Posterior vena cava (tissue), 2 donors: Measurements from ENCODE around the gene XPR1. TPM values are rescaled to one million over a fixed set of nuclear protein-coding genes. Genes with fewer than 3 reads are reported as not detected.
"Not testable (repeated sequence)": the region's sequence is repeated elsewhere in the genome, so short reads cannot be mapped to it uniquely, and the experiment has no call there.

Source experiments
- DNase-seq: peaks from one replicate; pipeline ENCODE4 v3.0.0-alpha.2; 2020; ENCODE audit warnings: low spot score
- intact Hi-C, 2 donors: fragments of 100-400 bp; cut with DNase I; formaldehyde crosslinking; loops; one replicate each; pipeline versions ENCODE4 v1.14.1 to v1.14.2; 2022 to 2023
- total RNA-seq, 2 donors: library from RNA; stranded (reverse); fragmentation: NEBNext Ultra II Directional; extraction: Animal tissue kit (Norgen Biotek cat#: 25700); gene quantifications; one replicate each; pipeline ENCODE4 v1.2.1, GENCODE V29; 2021
- donor health status: DM: yes; HTN: yes; CAD: no.
- donor health status: DM: yes; HTN: yes; CAD: no.

Gene XPR1
- total RNA-seq, 2 donors from 2014 or later, result 14.9 to 38.3 TPM

GRCh38 chr1:180683117-180683516 lies 51.3 kb downstream of the XPR1 start:
- DNase-seq, intact Hi-C loops: not testable (repeated sequence)

- intact Hi-C loops, result no loop called here
- DNase-seq, result no peak
Measured at GRCh38 chr1:180691322-180691913, 59.6 kb downstream of the XPR1 start.

DNA sequence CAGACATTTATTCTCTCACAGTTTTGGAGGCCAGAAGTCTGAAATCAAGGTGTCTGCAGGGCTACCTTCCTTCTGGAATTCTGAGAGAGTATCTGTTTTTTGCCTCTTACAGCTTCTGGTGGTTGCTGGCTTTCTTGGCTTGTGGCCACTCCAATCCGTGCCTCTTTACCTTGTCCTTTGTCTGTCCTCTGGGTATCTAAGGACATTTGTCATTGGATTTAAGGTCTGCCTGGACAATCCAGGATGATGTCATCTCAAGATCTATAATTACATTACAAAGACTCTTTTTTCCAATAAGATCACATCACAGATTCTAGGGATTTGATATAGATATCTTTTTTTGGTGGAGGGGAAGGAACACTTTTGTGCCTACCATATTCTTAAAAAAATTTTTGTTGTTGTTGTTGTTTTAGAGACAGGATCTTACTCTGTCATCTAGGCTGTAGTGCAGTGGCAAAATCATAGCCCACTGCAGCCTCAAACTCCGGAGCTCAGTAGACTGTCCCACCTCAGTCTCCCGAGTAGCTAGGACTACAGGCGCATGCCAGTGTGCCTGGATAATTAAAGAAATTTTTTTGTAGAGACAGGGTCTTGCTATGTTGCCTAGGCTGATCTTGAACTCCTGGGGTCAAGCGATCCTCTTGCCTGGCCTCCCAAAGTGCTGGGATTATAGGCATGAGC lies 61.9 kb downstream of the XPR1 start:
- intact Hi-C loops, result no loop called here
- no peak for DNase-seq

GRCh38 chr1:180695282-180695681 lies 63.5 kb downstream of the XPR1 start:
- DNase-seq, result no peak
- intact Hi-C loops, result no loop called here

- no peak for DNase-seq
- intact Hi-C loops, result no loop called here
Measured at GRCh38 chr1:180696361-180696760, 64.5 kb downstream of the XPR1 start.

DNA sequence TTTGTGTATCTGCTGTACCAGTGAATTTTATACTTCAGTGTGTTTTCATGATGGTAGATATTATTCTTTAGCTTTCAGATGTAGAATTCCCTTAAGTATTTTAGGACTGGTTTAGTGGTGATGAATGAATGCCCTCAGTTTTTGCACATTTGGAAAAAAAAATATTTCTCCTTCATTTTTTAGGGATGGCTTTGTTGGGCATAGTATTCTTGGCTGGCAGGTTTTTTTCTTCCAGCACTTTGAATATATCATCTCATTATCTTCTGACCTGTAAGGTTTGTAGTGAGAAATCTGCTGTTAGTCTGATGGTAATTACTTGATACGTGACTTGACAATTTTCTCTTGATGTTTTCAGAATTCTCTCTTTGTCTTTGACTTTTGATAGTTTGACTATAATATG lies 66.8 kb downstream of the XPR1 start:
- no peak for DNase-seq

GRCh38 chr1:180702376-180702775 lies 70.6 kb downstream of the XPR1 start:
- intact Hi-C loops, DNase-seq: not testable (repeated sequence)

More for the DNA sequence above, 66.8 kb downstream of the XPR1 start:
- intact Hi-C loops, result no loop called here

- DNase-seq, intact Hi-C loops: not testable (repeated sequence)
Measured at GRCh38 chr1:180710746-180711145, 78.9 kb downstream of the XPR1 start.

DNA sequence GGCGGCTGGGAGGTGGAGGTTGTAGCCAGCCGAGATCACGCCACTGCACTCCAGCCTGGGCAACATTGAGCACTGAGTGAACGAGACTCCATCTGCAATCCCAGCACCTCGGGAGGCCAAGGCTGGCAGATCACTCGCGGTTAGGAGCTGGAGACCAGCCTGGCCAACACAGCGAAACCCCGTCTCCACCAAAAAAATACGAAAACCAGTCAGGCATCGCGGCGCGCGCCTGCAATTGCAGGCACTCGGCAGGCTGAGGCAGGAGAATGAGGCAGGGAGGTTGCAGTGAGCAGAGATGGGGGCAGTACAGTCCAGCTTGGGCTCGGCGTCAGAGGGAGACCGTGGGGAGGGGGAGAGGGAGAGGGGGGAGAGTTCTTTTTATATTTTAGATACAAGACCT lies 79.4 kb downstream of the XPR1 start:
- DNase-seq, intact Hi-C loops: not testable (repeated sequence)

- DNase-seq, result no peak
- intact Hi-C loops, result no loop called here
Measured at GRCh38 chr1:180720753-180721152, 88.9 kb downstream of the XPR1 start.

GRCh38 chr1:180722586-180722985 lies 90.8 kb downstream of the XPR1 start:
- intact Hi-C loops, result no loop called here
- DNase-seq, result no peak

DNA sequence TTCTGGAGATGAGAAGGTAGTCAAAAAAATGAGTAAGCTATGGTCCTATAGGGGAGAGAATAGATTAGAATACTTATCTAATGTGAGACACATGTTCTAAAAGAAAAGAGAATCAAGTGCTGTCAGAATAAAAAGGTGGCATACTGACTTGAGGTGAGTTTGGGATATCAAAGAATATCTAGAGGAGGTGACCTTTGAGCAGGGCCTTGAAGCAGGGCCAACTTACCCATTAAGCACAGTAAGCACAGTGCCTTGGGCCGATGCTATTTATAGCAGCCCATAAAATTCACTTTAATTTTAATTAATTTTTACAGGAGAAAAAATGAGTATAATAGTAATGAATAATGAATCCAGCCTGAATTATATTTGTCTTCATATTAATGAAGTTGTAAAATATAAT lies 92.2 kb downstream of the XPR1 start:
- DNase-seq, result no peak
- intact Hi-C loops, result no loop called here

DNA sequence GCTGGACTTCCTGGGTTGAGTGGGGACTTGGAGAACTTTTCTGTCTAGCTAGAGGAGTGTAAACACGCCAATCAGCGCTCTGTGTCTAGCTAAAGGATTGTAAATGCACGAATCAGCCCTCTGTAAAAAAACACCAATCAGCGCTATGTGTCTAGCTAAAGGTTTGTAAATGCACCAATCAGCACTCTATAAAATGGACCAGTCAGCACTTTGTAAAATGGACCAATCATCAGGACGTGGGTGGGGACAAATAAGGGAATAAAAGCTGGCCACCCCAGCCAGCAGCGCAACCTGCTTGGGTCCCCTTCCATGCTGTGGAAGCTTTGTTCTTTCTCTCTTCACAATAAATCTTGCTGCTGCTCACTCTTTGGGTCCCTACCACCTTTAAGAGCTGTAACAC lies 94.2 kb downstream of the XPR1 start:
- intact Hi-C loops, DNase-seq: not testable (repeated sequence)

- DNase-seq, intact Hi-C loops: not testable (repeated sequence)
Measured at GRCh38 chr1:180727751-180728150, 95.9 kb downstream of the XPR1 start.

DNA sequence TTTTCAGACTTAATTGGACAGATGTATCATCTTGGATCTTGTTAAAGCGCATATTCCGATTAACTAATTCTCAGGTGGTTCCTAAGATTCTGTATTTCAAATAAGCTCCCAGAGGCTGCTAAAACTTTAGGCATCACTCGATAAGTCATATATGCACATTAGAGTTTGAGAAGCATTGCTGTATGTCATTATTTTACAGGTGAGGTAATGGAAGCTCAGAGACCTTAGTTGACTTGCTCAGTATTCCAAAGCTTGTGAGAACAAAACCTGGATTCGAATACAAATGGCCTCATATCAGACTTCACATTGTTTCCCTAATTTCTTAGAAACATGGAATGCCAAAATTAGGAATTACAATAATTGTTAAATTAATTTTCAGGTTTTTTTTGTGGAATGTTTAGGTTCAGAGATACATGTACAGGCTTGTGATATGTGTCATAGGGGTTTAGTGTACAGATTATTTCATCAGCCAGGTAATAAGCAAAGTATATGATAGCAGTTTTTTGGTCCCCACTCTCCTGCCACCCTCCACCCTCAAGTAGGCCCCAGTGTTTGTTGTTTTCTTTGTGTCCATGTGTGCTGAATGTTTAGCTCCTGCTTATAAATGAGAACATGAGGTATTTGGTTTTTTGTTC lies 96.8 kb downstream of the XPR1 start:
- no peak for DNase-seq
- intact Hi-C loops, result no loop called here

DNA sequence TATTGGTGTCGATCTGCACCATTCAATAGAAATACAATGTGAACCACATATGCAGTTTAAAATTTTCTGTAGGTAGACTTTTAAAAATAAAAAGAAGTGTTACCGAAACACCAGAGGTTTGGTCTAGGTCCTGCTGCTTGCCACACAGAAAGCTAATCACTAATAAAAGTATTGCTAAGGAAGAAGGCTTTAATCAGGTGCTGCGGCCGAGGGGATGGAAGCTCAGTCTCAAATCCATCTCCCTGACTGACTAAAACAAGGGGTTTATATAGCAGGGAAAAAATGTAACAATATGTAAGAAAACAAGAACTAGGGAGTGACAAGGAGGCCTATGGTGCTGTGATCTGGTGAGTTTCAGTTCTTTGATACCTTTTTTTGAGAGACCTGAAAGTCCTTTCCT lies 99.3 kb downstream of the XPR1 start:
- DNase-seq, result no peak
- intact Hi-C loops, result no loop called here

DNA sequence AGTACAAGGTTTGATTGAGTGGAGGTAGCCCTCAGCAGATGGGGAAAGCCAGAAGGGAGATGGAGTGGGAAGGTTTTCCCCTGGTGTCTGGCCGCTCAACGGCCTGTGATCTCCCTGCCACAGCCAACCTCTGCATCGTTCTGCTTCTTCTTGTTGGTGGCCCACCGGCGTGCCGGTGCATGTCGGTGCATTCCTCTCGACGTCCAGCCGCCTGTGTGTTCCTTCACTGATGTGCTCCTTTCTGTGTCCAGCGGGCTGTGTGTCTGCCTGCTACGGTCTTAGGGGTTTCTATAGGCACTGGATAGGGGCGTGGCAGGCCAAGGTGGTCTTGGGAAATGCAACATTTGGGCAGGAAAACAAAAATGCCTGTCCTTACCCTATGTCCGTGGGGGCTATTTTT lies 101.0 kb downstream of the XPR1 start:
- no peak for DNase-seq
- intact Hi-C loops, result no loop called here

- intact Hi-C loops, result no loop called here
- DNase-seq, result no peak
Measured at GRCh38 chr1:180734366-180734765, 102.5 kb downstream of the XPR1 start.

DNA sequence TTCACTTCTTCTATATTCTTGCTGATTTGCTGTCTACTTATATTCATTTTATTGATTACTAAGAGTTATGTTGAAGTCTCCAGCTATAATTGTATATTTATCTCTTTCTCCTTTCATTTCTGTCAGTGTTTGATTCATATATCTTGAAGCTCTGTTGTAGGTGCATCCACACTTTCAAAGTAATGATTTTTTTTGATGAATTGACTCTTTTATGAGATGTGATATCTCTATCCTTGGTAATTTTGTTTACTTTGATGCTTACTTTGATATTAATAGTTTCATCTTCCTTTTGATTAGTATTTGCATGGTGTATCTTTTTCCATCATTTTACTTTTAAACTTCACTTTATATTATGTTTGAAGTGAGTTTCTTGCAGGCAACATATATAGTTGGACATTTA lies 110.8 kb downstream of the XPR1 start:
- intact Hi-C loops, result no loop called here
- DNase-seq, result no peak

GRCh38 chr1:180743868-180744267 lies 112.0 kb downstream of the XPR1 start:
- intact Hi-C loops, result no loop called here

DNA sequence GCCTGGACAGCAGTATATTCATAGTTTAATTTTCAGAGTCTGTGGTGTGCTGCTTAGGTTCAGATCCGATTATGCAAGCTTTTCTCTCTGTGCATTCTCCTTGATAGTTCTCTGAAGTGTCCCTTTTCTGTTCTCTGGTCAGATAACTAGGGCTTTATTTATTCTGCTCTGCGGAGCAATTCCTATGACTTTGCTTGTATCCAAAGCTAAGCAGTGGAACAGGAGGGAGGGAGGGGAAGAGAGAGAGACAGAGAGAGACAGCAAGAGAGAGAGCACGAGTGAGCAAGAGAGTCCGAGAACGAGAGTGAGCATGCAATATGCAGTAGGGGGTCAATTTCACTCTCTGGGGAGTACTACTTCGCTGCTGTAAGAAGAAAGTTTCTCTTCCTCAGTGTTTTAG lies 113.3 kb downstream of the XPR1 start:
- intact Hi-C loops, result no loop called here
- DNase-seq, result no peak

More at GRCh38 chr1:180743868-180744267, 112.0 kb downstream of the XPR1 start:
- no peak for DNase-seq
